Occipital lobe (tissue), 2 donors: ENCODE results near the gene LMX1B. TPM values are rescaled to one million over a fixed set of nuclear protein-coding genes. Genes with fewer than 3 reads are reported as not detected.

ENCODE experiments used
- DNase-seq: peaks from one replicate; lab custom pipeline; 2025; lab: John Stamatoyannopoulos, UW
- total RNA-seq: library from RNA; depleted of rRNA; stranded (reverse); fragments of >200 nt; gene quantifications from one replicate; pipeline ENCODE4 v1.2.3, GENCODE V29; 2014

LMX1B gene
- total RNA-seq, 1 donor from 2014 or later: not detected

GRCh38 chr9:126604059-126605055, 9.4 kb upstream of the LMX1B start:
- no peak for DNase-seq

GRCh38 chr9:126605792-126606482, 7.8 kb upstream of the LMX1B start:
- DNase-seq: no peak

- no peak for DNase-seq
Observed at GRCh38 chr9:126606483-126606870, 7.3 kb upstream of the LMX1B start.

- DNase-seq: no peak
Observed at GRCh38 chr9:126607086-126607485, 6.6 kb upstream of the LMX1B start.

- no peak for DNase-seq
Observed at GRCh38 chr9:126607731-126608130, 6.0 kb upstream of the LMX1B start.

GRCh38 chr9:126608551-126608950, 5.2 kb upstream of the LMX1B start:
- DNase-seq: no peak

- no peak for DNase-seq
Observed at GRCh38 chr9:126609191-126609590, 4.5 kb upstream of the LMX1B start.

GRCh38 chr9:126609711-126610388, 3.9 kb upstream of the LMX1B start:
- no peak for DNase-seq

GRCh38 chr9:126611193-126611591, 2.5 kb upstream of the LMX1B start:
- DNase-seq: no peak

GRCh38 chr9:126611592-126612325, 2.0 kb upstream of the LMX1B start:
- peak; percentile 5 for DNase-seq

GRCh38 chr9:126612326-126612812, 1.4 kb upstream of the LMX1B start:
- DNase-seq: no peak

- DNase-seq: no peak
Observed at GRCh38 chr9:126612813-126613641, 701 bp upstream of the LMX1B start.

GRCh38 chr9:126614088-126614454, 343 bp downstream of the LMX1B start:
- DNase-seq: no peak

- DNase-seq: no peak
Observed at GRCh38 chr9:126614455-126615244, 922 bp downstream of the LMX1B start.

GRCh38 chr9:126615245-126615790, 1.6 kb downstream of the LMX1B start:
- no peak for DNase-seq

GRCh38 chr9:126615791-126616447, 2.2 kb downstream of the LMX1B start:
- DNase-seq: no peak

- no peak for DNase-seq
Observed at GRCh38 chr9:126616521-126616976, 2.8 kb downstream of the LMX1B start.

- no peak for DNase-seq
Observed at GRCh38 chr9:126617003-126617822, 3.5 kb downstream of the LMX1B start.
